OCI-LY7 (cell line): ENCODE measurements around the gene TGM3.

Experiments used
- EZH2phosphoT487 ChIP-seq: fragments of 200-600 bp; sonication (generic); IDR thresholded peaks from 2 replicates; pipeline ENCODE4 v1.6.1; 2018; ENCODE audit warnings: low read depth, borderline replicate concordance, mild to moderate bottlenecking, mixed run types, antibody characterized with exemption, low read length, moderate library complexity, mixed read lengths
- TF ChIP-seq, protein P1 (sequence below): fragments of 200-600 bp; sonication (generic); conservative IDR thresholded peaks from 2 replicates; pipeline ENCODE4 v1.5.1; 2014; ENCODE audit warnings: mild to moderate bottlenecking, antibody characterized with exemption, low read length, moderate library complexity, mixed read lengths

- TF ChIP-seq, protein P1, sequence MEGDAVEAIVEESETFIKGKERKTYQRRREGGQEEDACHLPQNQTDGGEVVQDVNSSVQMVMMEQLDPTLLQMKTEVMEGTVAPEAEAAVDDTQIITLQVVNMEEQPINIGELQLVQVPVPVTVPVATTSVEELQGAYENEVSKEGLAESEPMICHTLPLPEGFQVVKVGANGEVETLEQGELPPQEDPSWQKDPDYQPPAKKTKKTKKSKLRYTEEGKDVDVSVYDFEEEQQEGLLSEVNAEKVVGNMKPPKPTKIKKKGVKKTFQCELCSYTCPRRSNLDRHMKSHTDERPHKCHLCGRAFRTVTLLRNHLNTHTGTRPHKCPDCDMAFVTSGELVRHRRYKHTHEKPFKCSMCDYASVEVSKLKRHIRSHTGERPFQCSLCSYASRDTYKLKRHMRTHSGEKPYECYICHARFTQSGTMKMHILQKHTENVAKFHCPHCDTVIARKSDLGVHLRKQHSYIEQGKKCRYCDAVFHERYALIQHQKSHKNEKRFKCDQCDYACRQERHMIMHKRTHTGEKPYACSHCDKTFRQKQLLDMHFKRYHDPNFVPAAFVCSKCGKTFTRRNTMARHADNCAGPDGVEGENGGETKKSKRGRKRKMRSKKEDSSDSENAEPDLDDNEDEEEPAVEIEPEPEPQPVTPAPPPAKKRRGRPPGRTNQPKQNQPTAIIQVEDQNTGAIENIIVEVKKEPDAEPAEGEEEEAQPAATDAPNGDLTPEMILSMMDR: no peak
- no peak for TF ChIP-seq EZH2phosphoT487
Measured at GRCh38 chr20:2260250-2260649, 35.6 kb upstream of the TGM3 start.
